HepG2 (cell line): ENCODE data around the gene METRNL. TPM values are rescaled to one million over a fixed set of nuclear protein-coding genes. Genes with fewer than 3 reads are reported as not detected.

ENCODE experiments used
- ATAC-seq: fragments of 200-7000 bp; cut with Tn5 transposase; 3 replicates; pipeline ENCODE4 v1.9.1; 2020; ENCODE audit warnings: mild to moderate bottlenecking, moderate library complexity
- BruUV-seq: library from RNA; stranded (reverse); fragments of 400-500 nt; replicated peaks from 2 replicates; lab custom pipeline; 2021; lab: Mats Ljungman, UMichigan
- CTCF ChIA-PET: fragments of 300-600 bp; formaldehyde crosslinking; extraction: SDS; loops from one replicate; lab custom pipeline; 2021; ENCODE audit warnings: low total read pairs, inconsistent platforms, low intra/inter-chr PET ratio; lab: Yijun Ruan, JAX
- POLR2A ChIA-PET: fragments of 350-600 bp; sonication (Branson Sonifier 250); formaldehyde crosslinking; loops from one replicate; lab custom pipeline; 2020; ENCODE audit warnings: antibody characterized with exemption, inconsistent platforms; lab: Yijun Ruan, JAX
- DNase-seq: peaks from one replicate; pipeline ENCODE4 v3.0.0-alpha.2; 2015; ENCODE audit warnings: low spot score
- FAIRE-seq: peaks from 3 replicates; lab custom pipeline; 2011; peaks lifted over from hg19 to GRCh38; lab: Jason Lieb, UNC
- H2AFZ ChIP-seq: one replicate; pipeline ENCODE4 v1.6.1; 2011; ENCODE audit warnings: low read length, inconsistent platforms
- H3K27ac ChIP-seq: fragments of 300-600 bp; 3 replicates; pipeline ENCODE4 v1.8.0; 2011; ENCODE audit warnings: mixed run types, mild to moderate bottlenecking, mixed read lengths, low read length, inconsistent platforms; ENCODE audit not compliant: insufficient read depth; ENCODE audit errors: extremely low read length
- H3K27me3 ChIP-seq, 2 experiments: fragments of 200-600 bp in 1 of 2; 2 replicates in 1 of 2; 3 replicates in 1 of 2; pipeline versions ENCODE4 v1.6.0 to v1.8.0; 2011; ENCODE audit warnings: low read length in 2 of 2, mild to moderate bottlenecking in 2 of 2, moderate library complexity in 2 of 2, inconsistent platforms in 1 of 2; ENCODE audit not compliant: insufficient read depth in 2 of 2, control insufficient read depth in 1 of 2
- H3K36me3 ChIP-seq, 2 experiments: fragments of 200-600 bp in 1 of 2; replicated peaks in 1 of 2; 2 replicates in 1 of 2; 3 replicates in 1 of 2; pipeline versions ENCODE4 v1.5.1 to v1.8.0; 2011; ENCODE audit warnings: low read length in 2 of 2, inconsistent platforms in 1 of 2; ENCODE audit not compliant: insufficient read depth in 2 of 2, control insufficient read depth in 1 of 2
- H3K4me1 ChIP-seq: 2 replicates; pipeline ENCODE4 v1.5.1; 2012; ENCODE audit warnings: low read length, inconsistent platforms; ENCODE audit not compliant: insufficient read depth
- H3K4me2 ChIP-seq: 2 replicates; pipeline ENCODE4 v1.6.0; 2011; ENCODE audit warnings: low read depth, low read length, inconsistent platforms
- H3K4me3 ChIP-seq, 3 experiments: fragments of 200-600 bp in 1 of 3; sonication (generic), shearing (Covaris generic) in 1 of 3; replicated peaks in 1 of 3; 2 replicates each; pipeline ENCODE4 v1.5.1; 2011 to 2016; ENCODE audit warnings: low read length in 3 of 3, inconsistent platforms in 2 of 3, low read depth in 2 of 3, mild to moderate bottlenecking in 2 of 3, control low read depth in 1 of 3, mixed read lengths in 1 of 3; ENCODE audit not compliant: insufficient read depth in 1 of 3
- H3K79me2 ChIP-seq: one replicate; pipeline ENCODE4 v1.6.1; 2011; ENCODE audit warnings: low read length, inconsistent platforms; ENCODE audit not compliant: insufficient read depth
- H3K9ac ChIP-seq: 2 replicates; pipeline ENCODE4 v1.6.0; 2011; ENCODE audit warnings: mild to moderate bottlenecking, low read depth, low read length, inconsistent platforms; ENCODE audit not compliant: insufficient read depth
- H3K9me3 ChIP-seq: 2 replicates; pipeline ENCODE4 v1.5.1; 2012; ENCODE audit warnings: mild to moderate bottlenecking, low read length
- H4K20me1 ChIP-seq: 2 replicates; pipeline ENCODE4 v1.6.0; 2011; ENCODE audit warnings: inconsistent platforms, mild to moderate bottlenecking, low read length, moderate library complexity; ENCODE audit not compliant: insufficient read depth
- ATF2 ChIP-seq: sonication (generic); formaldehyde crosslinking; IDR thresholded peaks from 2 replicates; pipeline ENCODE4 v1.4.0; 2020; ENCODE audit warnings: missing genetic modification reagents
- BATF2 ChIP-seq: sonication (generic); formaldehyde crosslinking; IDR thresholded peaks from 2 replicates; pipeline ENCODE4 v1.8.0; 2022; ENCODE audit warnings: mild to moderate bottlenecking, missing genetic modification reagents, moderate library complexity
- DDIT3 ChIP-seq: sonication (generic); formaldehyde crosslinking; IDR thresholded peaks from 2 replicates; pipeline ENCODE4 v1.4.0; 2020; ENCODE audit warnings: mild to moderate bottlenecking, missing genetic modification reagents
- FOXK2 ChIP-seq: fragments of 450-650 bp; IDR thresholded peaks from 2 replicates; pipeline ENCODE4 v1.6.1; 2016
- GMEB1 ChIP-seq: sonication (generic); formaldehyde crosslinking; IDR thresholded peaks from 2 replicates; pipeline ENCODE4 v1.5.1; 2020; ENCODE audit warnings: missing genetic modification reagents, mild to moderate bottlenecking, borderline replicate concordance
- LBX2 ChIP-seq: sonication (generic); formaldehyde crosslinking; IDR thresholded peaks from 2 replicates; pipeline ENCODE4 v1.5.0; 2020; ENCODE audit warnings: missing genetic modification reagents, mild to moderate bottlenecking, borderline replicate concordance
- MIER3 ChIP-seq: IDR thresholded peaks from 2 replicates; pipeline ENCODE4 v1.6.1; 2016; ENCODE audit warnings: missing compliant biosample characterization, borderline replicate concordance
- PPARG ChIP-seq: conservative IDR thresholded peaks from 2 replicates; pipeline ENCODE4 v1.6.1; 2016; ENCODE audit warnings: missing biosample characterization, missing genetic modification reagents
- RBAK ChIP-seq: sonication (generic); formaldehyde crosslinking; IDR thresholded peaks from 2 replicates; pipeline ENCODE4 v1.5.1; 2020; ENCODE audit warnings: mild to moderate bottlenecking, missing genetic modification reagents
- RFX5 ChIP-seq: IDR thresholded peaks from 2 replicates; pipeline ENCODE4 v1.6.1; 2011; ENCODE audit warnings: low read depth, low read length, improper control_type of control experiment
- SOX13 ChIP-seq, 3 experiments: fragments of 450-650 bp in 1 of 3; sonication (generic) in 1 of 3; formaldehyde crosslinking in 1 of 3; IDR thresholded peaks in 2 of 3; conservative IDR thresholded peaks in 1 of 3; 2 replicates each; pipeline versions ENCODE4 v1.5.0 to v1.6.1; 2016 to 2020; ENCODE audit warnings: antibody characterized with exemption in 1 of 3, mild to moderate bottlenecking in 1 of 3, missing compliant biosample characterization in 1 of 3, missing genetic modification reagents in 1 of 3, moderate library complexity in 1 of 3
- ZEB1 ChIP-seq: IDR thresholded peaks from 2 replicates; pipeline ENCODE4 v1.6.1; 2012; ENCODE audit warnings: mild to moderate bottlenecking, low read depth, inconsistent platforms; ENCODE audit not compliant: insufficient replicate concordance
- ZNF225 ChIP-seq: sonication (generic); formaldehyde crosslinking; IDR thresholded peaks from 2 replicates; pipeline ENCODE4 v1.4.0; 2020; ENCODE audit warnings: mild to moderate bottlenecking, missing genetic modification reagents
- ZNF512 ChIP-seq: sonication (generic); formaldehyde crosslinking; IDR thresholded peaks from 2 replicates; pipeline ENCODE4 v1.4.0; 2020; ENCODE audit warnings: mild to moderate bottlenecking, missing genetic modification reagents
- ZNF776 ChIP-seq: sonication (generic); formaldehyde crosslinking; IDR thresholded peaks from 2 replicates; pipeline ENCODE4 v1.4.0; 2020; ENCODE audit warnings: mild to moderate bottlenecking, missing genetic modification reagents
- ZNF782 ChIP-seq: sonication (generic); formaldehyde crosslinking; IDR thresholded peaks from 2 replicates; pipeline ENCODE4 v1.4.0; 2020; ENCODE audit warnings: missing genetic modification reagents, mild to moderate bottlenecking, borderline replicate concordance
- WGBS: methylation state at CpG from one replicate; pipeline ENCODE4 v1.1.6; 2017; ENCODE audit warnings: low lambda C conversion rate; 5-methylcytosine and 5-hydroxymethylcytosine counted together
- in situ Hi-C: cut with HindIII; loops from 2 replicates; pipeline ENCODE4 v1.10.0; 2017; ENCODE audit warnings: low pct_unique_long_range_greater_than_20kb; ENCODE audit not compliant: extremely low pct_ligation_motif_present
- intact Hi-C: fragments of 100-400 bp; cut with micrococcal nuclease; formaldehyde crosslinking; loops from one replicate; pipeline ENCODE4 v1.10.0; 2022; ENCODE audit not compliant: unreplicated experiment
- polyA plus RNA-seq, 8 experiments: library from polyadenylated mRNA; depleted of rRNA in 3 of 8; stranded (reverse) in 7 of 8; unstranded in 1 of 8; fragments of >200 nt; fragmentation: Illumina TruSeq in 4 of 8; extraction: Trizol in 4 of 8; gene quantifications; 2 replicates each; pipeline versions ENCODE4 v1.2.1 to v1.2.3, GENCODE V29; 2011 to 2016; ENCODE audit warnings: low read depth in 4 of 8, missing spikeins in 1 of 8, mixed read lengths in 1 of 8; ENCODE audit not compliant: insufficient read depth in 1 of 8
- total RNA-seq, 5 experiments: library from RNA; depleted of rRNA; stranded (reverse); fragments of >200 nt; fragmentation: Illumina TruSeq; extraction: Trizol; gene quantifications; 2 replicates each; pipeline ENCODE4 v1.2.3, GENCODE V29; 2016; ENCODE audit warnings: low read depth in 1 of 5

The METRNL gene
- total and polyA plus RNA-seq, 2 of the 13 experiments (the other 11 are each of a cell fraction or from before 2014, with no cell fraction given) = 0.66 to 0.84 TPM

- in situ Hi-C loops (no loop called here), intact Hi-C loops (no loop called here)
- TF ChIP-seq BATF2 (no peak), FOXK2 (no peak), ZNF782 (no peak), ZEB1 (no peak), RFX5 (no peak), LBX2 (CRISPR knock-in tag) (no peak), DDIT3 (CRISPR knock-in tag) (no peak), MIER3 (CRISPR knock-in tag) (no peak), SOX13 (IDR thresholded peaks at IDR 0.05) (no peak), SOX13 (CRISPR knock-in tag; conservative IDR thresholded peaks at IDR 0.05 in 1 of 2, IDR thresholded peaks at IDR 0.05 in 1 of 2) (no peak), ATF2 (CRISPR knock-in tag) (no peak), RBAK (no peak), ZNF225 (CRISPR knock-in tag) (no peak), PPARG (no peak), GMEB1 (CRISPR knock-in tag) (no peak), ZNF776 (CRISPR knock-in tag) (no peak), ZNF512 (CRISPR knock-in tag) (no peak)
- no peak overlapping the region for H3K4me2 ChIP-seq
- H3K27ac ChIP-seq = no peak overlapping the region
- no peak overlapping the region for H3K4me3 ChIP-seq
- H3K27me3 ChIP-seq = peaks cover 29 to 89% of the 10 kb centered on the region in 2 experiments
- FAIRE-seq (no peak), DNase-seq (no peak), ATAC-seq (no peak)
- WGBS = 68% methylated on average over 31 of the region's 35 CpGs
- H2AFZ ChIP-seq = no peak overlapping the region
- H3K79me2 ChIP-seq = no peaks in the 10 kb centered on the region
- no peaks in the 10 kb centered on the region; the same call in 1 of the 2 replicates for H4K20me1 ChIP-seq
- H3K36me3 ChIP-seq = no peaks in the 10 kb centered on the region
- ChIA-PET CTCF (no interaction called here), POLR2A (no interaction called here)
- H3K9ac ChIP-seq = no peak overlapping the region
- peaks cover 12% of the 10 kb centered on the region for H3K4me1 ChIP-seq
- H3K9me3 ChIP-seq = no peaks in the 10 kb centered on the region
- no TSS peak for BruUV-seq
Measured at GRCh38 chr17:83111516-83112282, 32.3 kb downstream of the METRNL start.
